K562 (cell line): ENCODE data around the gene BOLA3. TPM values are rescaled to one million over a fixed set of nuclear protein-coding genes. Genes with fewer than 3 reads are reported as not detected.

Experiments
- ATAC-seq: fragments of 200-7000 bp; cut with Tn5 transposase; 3 replicates; pipeline ENCODE4 v1.9.1; 2020; ENCODE audit warnings: moderate library complexity
- BruUV-seq: library from RNA; stranded (reverse); fragments of 400-500 nt; replicated peaks from 2 replicates; lab custom pipeline; 2021; lab: Mats Ljungman, UMichigan
- CTCF ChIA-PET: fragments of 300-600 bp; formaldehyde crosslinking; extraction: SDS; loops from one replicate; lab custom pipeline; 2021; ENCODE audit warnings: low intra/inter-chr PET ratio; lab: Yijun Ruan, JAX
- POLR2A ChIA-PET: fragments of 300-600, 350-650 bp; sonication (Branson Sonifier 250); formaldehyde crosslinking; extraction: SDS; loops from one replicate; lab custom pipeline; 2021; ENCODE audit warnings: antibody characterized with exemption, inconsistent platforms; lab: Yijun Ruan, JAX
- DNase-seq, 4 experiments: peaks; one replicate each; pipeline versions ENCODE4 v3.0.0 to v3.0.0-alpha.2; 2011 to 2018; ENCODE audit warnings: low spot score in 3 of 4, mixed read lengths in 3 of 4; ENCODE audit errors: extremely low read depth in 1 of 4
- FAIRE-seq: peaks from 2 replicates; lab custom pipeline; 2011; peaks lifted over from hg19 to GRCh38; lab: Jason Lieb, UNC
- H2AFZ ChIP-seq: 2 replicates; pipeline ENCODE4 v1.6.0; 2011; ENCODE audit warnings: low read depth, low read length, control low read depth, inconsistent platforms
- H3K27ac ChIP-seq: fragments of 200-600 bp; 3 replicates; pipeline ENCODE4 v1.8.0; 2011; ENCODE audit warnings: low read depth, mild to moderate bottlenecking, control low read depth, inconsistent platforms, low read length, moderate library complexity, mixed read lengths; ENCODE audit errors: extremely low read depth
- H3K27me3 ChIP-seq, 2 experiments: fragments of 300-600 bp in 1 of 2; 2 replicates in 1 of 2; 3 replicates in 1 of 2; pipeline versions ENCODE4 v1.6.0 to v1.8.0; 2011; ENCODE audit warnings: inconsistent platforms in 2 of 2, low read length in 2 of 2, mild to moderate bottlenecking in 1 of 2, mixed read lengths in 1 of 2, moderate library complexity in 1 of 2; ENCODE audit not compliant: control insufficient read depth in 2 of 2, insufficient read depth in 2 of 2
- H3K36me3 ChIP-seq: fragments of 300-600 bp; 3 replicates; pipeline ENCODE4 v1.8.0; 2011; ENCODE audit warnings: mild to moderate bottlenecking, low read length, inconsistent platforms; ENCODE audit not compliant: control insufficient read depth, insufficient read depth
- H3K4me1 ChIP-seq, 2 experiments: fragments of 200-600 bp in 1 of 2; replicated peaks in 1 of 2; 2 replicates in 1 of 2; 3 replicates in 1 of 2; pipeline versions ENCODE4 v1.5.1 to v1.8.0; 2011; ENCODE audit warnings: inconsistent platforms in 2 of 2, low read length in 2 of 2, mild to moderate bottlenecking in 1 of 2, mixed read lengths in 1 of 2, moderate library complexity in 1 of 2; ENCODE audit not compliant: control insufficient read depth in 2 of 2, insufficient read depth in 2 of 2
- H3K4me2 ChIP-seq: 2 replicates; pipeline ENCODE4 v1.6.1; 2011; ENCODE audit warnings: low read length, control low read depth, inconsistent platforms, mixed read lengths; ENCODE audit not compliant: insufficient read depth
- H3K4me3 ChIP-seq: fragments of 200-600 bp; sonication (generic), shearing (Covaris generic); 2 replicates; pipeline ENCODE4 v1.5.1; 2016; ENCODE audit warnings: control low read depth, inconsistent platforms
- H3K79me2 ChIP-seq: fragments of 200-600 bp; 3 replicates; pipeline ENCODE4 v1.8.0; 2011; ENCODE audit warnings: low read length, inconsistent platforms; ENCODE audit not compliant: control insufficient read depth, insufficient read depth
- H3K9ac ChIP-seq, 2 experiments: 2 replicates each; pipeline versions ENCODE4 v1.6.0 to v1.6.1; 2011; ENCODE audit warnings: low read depth in 2 of 2, low read length in 2 of 2, control low read depth in 1 of 2, inconsistent platforms in 1 of 2, mild to moderate bottlenecking in 1 of 2, mixed read lengths in 1 of 2; ENCODE audit not compliant: insufficient read depth in 1 of 2
- H3K9me1 ChIP-seq: one replicate; pipeline ENCODE4 v1.6.0; 2011; ENCODE audit warnings: inconsistent platforms, mild to moderate bottlenecking, low read length, moderate library complexity; ENCODE audit not compliant: control insufficient read depth, insufficient read depth
- H3K9me3 ChIP-seq: replicated peaks from 2 replicates; pipeline ENCODE4 v1.5.1; 2011; ENCODE audit warnings: low read depth, low read length, inconsistent platforms; ENCODE audit not compliant: control insufficient read depth, insufficient read depth
- H4K20me1 ChIP-seq: replicated peaks from 2 replicates; pipeline ENCODE4 v1.6.1; 2011; ENCODE audit warnings: low read length, inconsistent platforms, mixed read lengths; ENCODE audit not compliant: control insufficient read depth, insufficient read depth
- EHMT2 ChIP-seq: fragments of 450-650 bp; IDR thresholded peaks from 2 replicates; pipeline ENCODE4 v1.6.1; 2018; ENCODE audit warnings: antibody characterized with exemption
- FOXK1 ChIP-seq: sonication (generic); formaldehyde crosslinking; IDR thresholded peaks from 2 replicates; pipeline ENCODE4 v1.8.0; 2022; ENCODE audit warnings: missing genetic modification reagents, mild to moderate bottlenecking, borderline replicate concordance
- HNRNPH1 ChIP-seq: fragments of 200-400 bp; formaldehyde crosslinking; optimal IDR thresholded peaks from 2 replicates; pipeline ENCODE3; 2017; ENCODE audit warnings: low read depth, mild to moderate bottlenecking, low read length, moderate library complexity
- HOMEZ ChIP-seq: fragments of 250-450 bp; sonication (Bioruptor Pico); IDR thresholded peaks from 2 replicates; pipeline ENCODE4 v1.4.0; 2020; ENCODE audit warnings: mild to moderate bottlenecking, moderate library complexity
- LCOR ChIP-seq: sonication (generic); formaldehyde crosslinking; IDR thresholded peaks from 2 replicates; pipeline ENCODE4 v1.8.0; 2022; ENCODE audit warnings: mild to moderate bottlenecking, missing genetic modification reagents
- NUFIP1 ChIP-seq: fragments of 450-650 bp; IDR thresholded peaks from 2 replicates; pipeline ENCODE4 v1.6.1; 2018; ENCODE audit not compliant: partially characterized antibody
- PBX2 ChIP-seq, 2 experiments: IDR thresholded peaks in 1 of 2; conservative IDR thresholded peaks in 1 of 2; 2 replicates each; pipeline ENCODE4 v1.6.1; 2016; ENCODE audit warnings: low read depth in 2 of 2, mild to moderate bottlenecking in 1 of 2, missing compliant biosample characterization in 1 of 2, missing genetic modification characterization in 1 of 2, moderate library complexity in 1 of 2
- RB1 ChIP-seq: fragments of 450-650 bp; IDR thresholded peaks from 2 replicates; pipeline ENCODE4 v1.6.1; 2017; ENCODE audit warnings: low read depth, mild to moderate bottlenecking
- SMAD2 ChIP-seq: fragments of 150-350 bp; IDR thresholded peaks from 2 replicates; pipeline ENCODE4 v1.6.1; 2014; ENCODE audit warnings: low read depth, mild to moderate bottlenecking, low read length
- ZC3H4 ChIP-seq: sonication (generic); formaldehyde crosslinking; IDR thresholded peaks from 2 replicates; pipeline ENCODE4 v1.9.0; 2021; ENCODE audit warnings: missing genetic modification reagents, borderline replicate concordance
- ZNF518B ChIP-seq: fragments of 250-450 bp; sonication (Bioruptor Pico); IDR thresholded peaks from 2 replicates; pipeline ENCODE4 v1.5.0; 2021; ENCODE audit warnings: mild to moderate bottlenecking, moderate library complexity
- ZNF668 ChIP-seq: fragments of 250-450 bp; sonication (Bioruptor Pico); IDR thresholded peaks from 2 replicates; pipeline ENCODE4 v1.8.0; 2022; ENCODE audit warnings: mild to moderate bottlenecking, inconsistent platforms
- WGBS: fragments of 100-300 bp; shearing (Covaris generic); methylation state at CpG from one replicate; pipeline ENCODE4 v1.1.6; 2016; ENCODE audit warnings: low coverage, mixed read lengths; ENCODE audit not compliant: insufficient coverage; ENCODE audit errors: missing lambda C conversion rate; 5-methylcytosine and 5-hydroxymethylcytosine counted together
- in situ Hi-C: fragments of 300-500 bp; cut with MboI; formaldehyde crosslinking; loops from 4 replicates; pipeline ENCODE4 v1.15.0; 2018; ENCODE audit warnings: inconsistent platforms, mixed read lengths
- intact Hi-C: fragments of 100-400 bp; cut with micrococcal nuclease; formaldehyde crosslinking; loops from 2 replicates; pipeline ENCODE4 v1.14.2; 2022
- polyA plus RNA-seq, 8 experiments: library from polyadenylated mRNA; depleted of rRNA in 4 of 8; stranded (reverse) in 5 of 8; unstranded in 3 of 8; fragments of >200 nt; fragmentation: Nextera tagmentation in 2 of 8; fragmentation: Illumina TruSeq in 1 of 8; extraction: Ambion mirVana in 2 of 8; extraction: Trizol in 1 of 8; gene quantifications; 2 replicates each; pipeline versions ENCODE4 v1.2.1 to v1.2.3, GENCODE V29; 2011 to 2014; ENCODE audit warnings: inconsistent platforms in 1 of 8, missing spikeins in 1 of 8
- total RNA-seq, 7 experiments: library from RNA; depleted of rRNA in 6 of 7; stranded (reverse); fragments of >200 nt in 6 of 7; fragmentation: Illumina TruSeq in 2 of 7; extraction: Trizol in 2 of 7; gene quantifications; 2 replicates each; pipeline versions ENCODE4 v1.2.1 to v1.2.3, GENCODE V29; 2011 to 2021; ENCODE audit warnings: low replicate concordance in 1 of 7

The BOLA3 gene
- total and polyA plus RNA-seq, 9 of the 15 experiments (the other 6 are each of a cell fraction or from before 2014, with no cell fraction given) = 149 to 619 (median 255) TPM

GRCh38 chr2:74097574-74097973, 50.1 kb downstream of the BOLA3 start:
- Histone ChIP-seq H3K9ac (no peak overlapping the region), H3K79me2 (no peaks in the 10 kb centered on the region), H4K20me1 (no peaks in the 10 kb centered on the region), H3K4me3 (no peak overlapping the region), H3K9me1 (no peaks in the 10 kb centered on the region), H3K4me2 (no peak overlapping the region), H3K27ac (no peak overlapping the region; the same call in 2 of the 3 replicates), H3K36me3 (peaks cover 69% of the 10 kb centered on the region; the same call in 2 of the 3 replicates), H3K9me3 (no peaks in the 10 kb centered on the region), H3K4me1 (peaks cover 0 to 4% of the 10 kb centered on the region in 2 experiments; a peak in 1 of 5 replicates), H2AFZ (no peak overlapping the region), H3K27me3 (no peaks in the 10 kb centered on the region)
- DNase-seq (no peak), ATAC-seq (no peak), FAIRE-seq (no peak)
- POLR2A ChIA-PET = no interaction called here
- in situ Hi-C loops = no loop called here
- CTCF ChIA-PET = no interaction called here
- intact Hi-C loops = no loop called here
- no TSS peak for BruUV-seq
- 69% methylated on average over 6 of the region's 6 CpGs for WGBS
- TF ChIP-seq ZNF668 (no peak), RB1 (no peak), SMAD2 (no peak), ZNF518B (CRISPR knock-in tag) (no peak), EHMT2 (no peak), NUFIP1 (no peak), ZC3H4 (CRISPR knock-in tag) (no peak), FOXK1 (no peak), PBX2 (CRISPR knock-in tag; IDR thresholded peaks at IDR 0.05; ENCODE audit: low read depth) (no peak), PBX2 (tag; conservative IDR thresholded peaks at IDR 0.05; ENCODE audit: low read depth) (no peak), HNRNPH1 (no peak), LCOR (CRISPR knock-in tag) (no peak), HOMEZ (CRISPR knock-in tag) (no peak)
